NK-92 (cell line): Measurements from ENCODE around the gene CFAP251.

ENCODE experiments used
- DNase-seq: peaks from one replicate; lab custom pipeline; 2025; ENCODE audit not compliant: unreplicated experiment; lab: John Stamatoyannopoulos, UW

Gene CFAP251

GRCh38 chr12:121942145-121942718 is 23.8 kb downstream of the CFAP251 start:
- DNase-seq = no peak

GRCh38 chr12:121943926-121944325 is 25.5 kb downstream of the CFAP251 start:
- DNase-seq = no peak

- DNase-seq = no peak
These were observed 28.1 kb downstream of the CFAP251 start for GRCh38 chr12:121946313-121947025.

DNA sequence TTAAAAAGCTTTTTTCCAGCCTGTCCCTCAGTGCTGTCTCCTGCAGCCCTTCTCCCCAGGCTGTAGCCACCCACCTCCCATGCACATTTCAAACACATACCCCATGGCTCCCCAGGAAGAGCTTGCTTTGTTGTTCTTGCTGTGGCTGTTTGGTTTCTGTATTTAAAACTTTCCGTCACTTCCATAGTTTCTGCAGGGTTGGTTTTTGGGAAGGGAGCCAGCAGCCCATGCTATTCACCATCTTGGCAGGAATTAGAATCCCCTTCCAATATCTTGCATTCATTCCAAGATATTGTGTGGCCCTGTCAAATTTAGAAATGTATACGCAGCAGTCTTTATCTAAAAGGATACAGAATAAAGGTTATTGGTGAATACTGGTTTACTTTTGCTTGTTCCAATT is 29.6 kb downstream of the CFAP251 start:
- DNase-seq = no peak

DNA sequence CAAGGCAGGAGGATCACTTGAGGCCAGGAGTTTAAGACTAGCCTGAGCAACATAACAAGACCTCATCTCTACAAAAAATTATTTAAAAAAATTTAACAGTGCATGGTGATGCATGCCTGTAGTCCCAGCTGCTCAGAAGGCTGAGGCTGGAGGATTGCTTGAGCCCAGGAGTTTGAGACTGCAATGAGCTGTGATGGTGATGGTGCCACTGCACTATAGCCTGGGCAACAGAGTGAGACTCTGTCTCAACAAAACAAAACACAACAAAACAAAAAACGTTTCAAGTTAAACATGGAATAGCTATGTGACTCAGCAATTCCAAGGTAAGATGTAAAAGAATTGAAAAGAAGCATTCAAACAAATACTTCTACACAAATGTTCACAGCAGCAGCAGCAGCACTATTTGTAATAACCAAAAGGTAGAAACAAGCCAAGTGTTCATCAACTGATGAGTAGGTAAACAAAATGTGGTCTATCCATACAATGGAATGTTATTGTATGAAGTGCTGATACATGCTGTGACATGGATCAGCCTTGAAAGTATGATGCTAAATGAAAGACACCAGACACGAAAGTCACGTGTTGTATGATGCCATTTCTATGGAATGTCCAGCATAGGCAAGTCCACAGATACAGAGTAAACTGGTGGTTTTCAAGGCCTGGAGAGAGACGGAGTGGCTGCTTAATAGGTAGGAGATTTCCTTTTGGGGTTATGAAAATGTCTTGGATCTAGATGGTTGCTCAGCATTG is 31.4 kb downstream of the CFAP251 start:
- no peak for DNase-seq

DNA sequence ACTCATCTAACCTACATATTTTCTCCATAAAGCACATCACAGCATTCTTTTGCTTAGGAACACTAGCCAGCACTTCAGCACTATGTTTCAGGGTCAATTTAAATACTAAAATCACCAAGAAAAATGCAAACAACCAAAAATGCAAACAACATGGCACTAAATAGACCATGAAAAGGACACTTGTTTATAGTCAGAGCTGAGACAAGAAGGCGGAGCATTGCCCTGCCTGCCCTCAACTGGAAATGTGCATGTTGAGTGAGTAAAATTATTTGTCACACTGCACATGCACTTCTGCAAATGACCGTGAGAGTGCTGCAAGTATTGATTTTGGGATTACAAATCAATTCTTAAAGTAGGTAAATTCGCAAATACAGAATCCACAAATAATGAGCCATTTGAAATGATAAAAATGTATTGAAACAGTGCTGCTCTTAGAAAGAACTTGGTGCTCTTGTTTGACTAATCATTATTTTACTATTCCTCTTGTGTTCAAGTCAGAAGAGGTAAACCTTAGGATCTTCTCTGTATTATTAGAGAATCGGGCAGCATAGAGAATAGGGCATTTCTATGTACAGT is 34.8 kb downstream of the CFAP251 start:
- no peak for DNase-seq

DNA sequence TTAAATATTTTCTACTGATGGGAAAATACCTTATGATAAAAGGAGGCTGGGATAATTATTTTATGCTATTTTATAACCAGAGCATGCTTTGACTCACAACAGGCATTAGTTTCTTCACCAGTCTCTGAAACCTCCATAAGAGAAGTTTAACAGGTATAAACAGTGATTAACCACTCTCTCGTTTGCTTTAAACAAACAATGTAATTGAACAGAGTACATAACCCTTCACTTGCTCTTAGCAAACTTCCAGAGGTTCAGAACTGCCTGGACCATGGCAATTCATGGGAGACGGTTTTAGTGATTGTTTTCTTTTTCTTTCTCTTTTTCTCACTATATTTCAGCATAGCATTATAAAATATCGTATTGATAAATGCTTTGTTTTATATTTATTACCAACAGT is 35.3 kb downstream of the CFAP251 start:
- DNase-seq = no peak

DNA sequence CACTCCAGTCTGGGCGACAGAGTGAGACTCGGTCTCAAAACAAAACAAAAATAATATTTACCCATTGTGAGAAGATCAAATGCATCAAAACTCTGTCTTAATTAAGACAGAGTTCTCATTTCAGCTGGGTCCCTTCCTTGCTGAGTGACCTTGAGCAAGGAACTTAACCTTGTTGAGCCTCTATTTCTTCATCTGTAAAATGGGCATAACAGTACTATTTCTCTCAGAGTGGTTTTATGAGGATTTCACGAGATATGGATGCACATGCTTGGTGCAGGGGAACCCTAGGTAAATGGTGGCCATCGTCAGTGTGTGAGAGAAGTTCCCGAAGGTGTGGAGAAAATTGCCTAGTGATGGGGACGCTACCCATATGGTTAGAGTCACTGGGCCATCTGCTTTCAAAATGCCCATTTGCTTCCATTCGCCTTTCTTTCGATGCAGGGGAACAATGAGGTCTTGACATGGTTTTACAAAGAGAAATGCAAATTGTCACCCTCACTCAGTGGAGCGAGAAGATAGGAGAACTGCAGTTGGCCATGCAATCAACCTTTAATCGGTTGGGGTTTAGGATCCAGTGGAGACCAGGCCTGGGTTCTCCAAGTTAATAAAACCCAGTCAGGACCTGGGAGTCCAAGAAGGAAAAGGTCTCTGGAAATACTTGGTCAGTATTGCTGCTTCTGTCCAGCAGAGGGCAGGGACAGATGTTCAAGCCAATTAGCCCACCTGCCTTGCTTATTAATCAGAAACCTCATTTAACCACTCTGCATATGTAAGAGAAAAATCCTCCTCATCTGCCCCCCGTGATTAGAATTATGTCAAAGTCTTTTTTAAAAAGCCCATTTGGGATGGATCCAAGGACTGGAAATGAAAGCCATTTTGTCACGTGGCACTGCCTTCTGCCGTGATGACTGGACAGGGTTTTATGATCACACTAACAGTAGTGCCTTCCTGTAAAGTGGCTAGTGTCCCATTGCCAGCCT is 37.2 kb downstream of the CFAP251 start:
- DNase-seq = no peak

GRCh38 chr12:121957861-121958515 is 39.6 kb downstream of the CFAP251 start:
- no peak for DNase-seq

DNA sequence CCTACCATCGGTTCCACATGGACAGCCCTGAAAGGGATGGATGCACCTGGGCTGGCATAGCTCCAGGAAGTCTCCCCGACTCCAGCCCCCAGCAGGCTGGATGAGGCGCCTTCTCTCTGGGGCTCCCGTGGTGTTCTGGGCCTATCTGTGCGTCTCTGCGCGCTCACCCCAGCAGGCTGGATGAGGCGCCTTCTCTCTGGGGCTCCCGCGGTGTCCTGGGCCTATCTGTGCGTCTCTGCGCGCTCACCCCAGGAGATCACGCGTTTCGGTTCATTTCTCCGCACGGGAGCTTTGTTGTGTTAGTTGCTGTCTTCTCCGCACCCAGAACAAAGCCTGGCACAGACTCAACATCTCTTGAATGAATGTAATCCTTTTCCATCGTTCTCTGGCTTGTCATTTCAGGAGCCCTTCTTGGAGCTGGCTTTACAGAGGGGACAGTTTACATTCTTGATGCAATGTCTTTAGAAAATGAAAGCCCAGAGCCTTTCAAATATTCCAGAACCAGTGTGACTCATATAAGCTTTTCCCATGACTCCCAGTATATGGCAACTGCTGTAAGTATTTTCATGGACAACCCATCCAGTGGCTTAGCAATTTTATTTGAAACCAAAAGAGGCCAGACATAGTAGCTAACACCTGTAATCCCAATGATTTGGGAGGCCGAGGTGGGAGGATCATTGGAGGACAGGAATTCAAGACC is 40.3 kb downstream of the CFAP251 start:
- no peak for DNase-seq

GRCh38 chr12:121960541-121960940 is 42.1 kb downstream of the CFAP251 start:
- DNase-seq = no peak

DNA sequence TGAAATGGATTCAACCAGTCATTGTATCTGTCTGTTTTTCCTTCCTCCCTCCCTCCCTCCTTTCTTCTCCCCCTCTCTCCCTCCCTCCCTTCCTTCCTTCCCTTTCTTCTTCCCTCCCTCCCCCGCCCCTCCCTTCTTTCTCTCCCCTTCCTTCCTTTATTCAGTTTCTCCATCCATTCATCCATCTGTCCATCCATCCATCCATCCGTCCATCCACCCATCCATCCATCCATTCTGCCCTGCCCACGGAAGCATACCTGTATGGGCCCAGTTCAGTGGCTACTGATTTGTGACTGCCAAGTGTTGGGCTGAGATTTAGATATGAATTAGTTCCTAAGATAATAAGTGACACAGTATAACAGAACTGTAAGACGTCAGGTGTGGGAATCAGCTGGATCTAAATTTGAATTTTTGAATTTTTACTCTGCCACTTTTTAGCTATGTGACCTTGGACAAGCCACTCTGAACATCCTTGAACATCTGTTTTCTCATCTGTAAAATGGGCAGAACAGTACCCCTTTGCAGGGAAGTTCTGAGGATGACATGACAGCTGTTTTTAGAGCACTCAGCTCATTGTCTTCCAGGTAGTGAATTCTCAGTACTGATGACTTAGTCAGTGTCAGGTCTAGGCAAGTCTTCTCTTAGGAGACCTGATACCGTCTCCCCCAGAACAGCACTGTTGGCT is 42.9 kb downstream of the CFAP251 start:
- no peak for DNase-seq

- no peak for DNase-seq
These were observed 45.1 kb downstream of the CFAP251 start for GRCh38 chr12:121963341-121964018.

- no peak for DNase-seq
These were observed 46.6 kb downstream of the CFAP251 start for GRCh38 chr12:121964813-121965643.

- DNase-seq = no peak
These were observed 48.6 kb downstream of the CFAP251 start for GRCh38 chr12:121966959-121967358.

DNA sequence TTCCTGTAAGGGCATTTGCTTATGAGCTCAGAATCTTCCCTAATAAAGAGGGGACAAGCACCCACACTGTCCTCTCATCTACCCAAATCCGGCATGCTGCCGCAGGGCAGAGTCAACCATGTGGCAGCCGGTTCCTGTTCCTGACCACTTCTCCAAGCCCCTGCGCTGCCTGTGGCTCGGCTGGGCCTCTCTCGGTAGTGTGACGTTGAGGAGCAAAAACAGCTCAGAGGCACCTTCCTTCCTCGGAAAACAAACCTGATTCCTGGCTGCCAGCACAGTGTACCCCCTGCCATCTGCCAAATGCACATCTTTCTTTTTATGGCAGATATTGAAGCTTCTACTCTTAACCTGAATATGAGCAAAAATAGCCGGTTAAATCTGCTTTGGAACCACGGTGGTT is 50.5 kb downstream of the CFAP251 start:
- no peak for DNase-seq

DNA sequence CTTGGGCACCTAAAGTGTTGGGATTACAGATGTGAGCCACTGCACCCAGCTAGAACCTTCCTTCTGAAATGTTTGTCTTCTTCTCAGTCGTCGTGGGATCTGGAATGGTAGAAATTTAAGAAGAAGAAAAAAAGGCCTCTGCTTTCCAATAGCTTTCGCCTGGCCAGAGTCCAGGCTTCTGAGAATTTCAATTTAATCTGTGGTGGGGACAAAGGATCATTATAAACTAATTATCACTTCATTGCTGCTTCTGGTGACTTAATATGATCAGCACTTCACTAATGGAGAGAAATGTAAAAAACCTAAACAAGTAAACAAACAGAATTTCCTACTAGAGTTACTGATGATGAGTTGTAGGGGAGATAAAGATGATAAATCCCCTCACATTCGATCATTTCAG is 51.3 kb downstream of the CFAP251 start:
- no peak for DNase-seq
